ENCODE measurements around the gene CDH8.

CDH8 gene

DNA sequence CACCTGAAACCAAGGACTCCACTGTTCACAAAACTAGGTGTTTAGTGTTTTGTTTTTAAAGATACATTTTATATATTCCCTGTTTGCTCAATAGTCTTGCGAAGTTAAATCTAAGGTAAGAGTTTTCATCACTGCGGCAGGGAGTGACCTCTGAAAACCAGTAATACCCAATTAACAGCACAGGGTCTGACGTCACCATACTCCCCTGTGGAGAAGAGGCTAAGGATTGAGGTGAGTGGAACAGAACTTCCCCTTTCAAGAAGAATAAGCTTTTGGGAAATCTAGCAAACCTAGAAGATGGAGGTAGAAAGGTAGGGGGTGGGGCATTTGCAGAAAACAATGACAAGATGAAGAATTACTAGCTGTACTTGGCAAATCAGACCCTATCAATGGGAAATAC, 120.7 kb downstream of the CDH8 start:
- Histone ChIP-seq H3K36me3 (no peaks in the 10 kb centered on the region), H3K9me3 (no peaks in the 10 kb centered on the region), H3K4me3 (no peak overlapping the region), H3K4me1 (no peaks in the 10 kb centered on the region), H3K27me3 (no peaks in the 10 kb centered on the region), H3K27ac (no peak overlapping the region)
- TF ChIP-seq, protein P1, sequence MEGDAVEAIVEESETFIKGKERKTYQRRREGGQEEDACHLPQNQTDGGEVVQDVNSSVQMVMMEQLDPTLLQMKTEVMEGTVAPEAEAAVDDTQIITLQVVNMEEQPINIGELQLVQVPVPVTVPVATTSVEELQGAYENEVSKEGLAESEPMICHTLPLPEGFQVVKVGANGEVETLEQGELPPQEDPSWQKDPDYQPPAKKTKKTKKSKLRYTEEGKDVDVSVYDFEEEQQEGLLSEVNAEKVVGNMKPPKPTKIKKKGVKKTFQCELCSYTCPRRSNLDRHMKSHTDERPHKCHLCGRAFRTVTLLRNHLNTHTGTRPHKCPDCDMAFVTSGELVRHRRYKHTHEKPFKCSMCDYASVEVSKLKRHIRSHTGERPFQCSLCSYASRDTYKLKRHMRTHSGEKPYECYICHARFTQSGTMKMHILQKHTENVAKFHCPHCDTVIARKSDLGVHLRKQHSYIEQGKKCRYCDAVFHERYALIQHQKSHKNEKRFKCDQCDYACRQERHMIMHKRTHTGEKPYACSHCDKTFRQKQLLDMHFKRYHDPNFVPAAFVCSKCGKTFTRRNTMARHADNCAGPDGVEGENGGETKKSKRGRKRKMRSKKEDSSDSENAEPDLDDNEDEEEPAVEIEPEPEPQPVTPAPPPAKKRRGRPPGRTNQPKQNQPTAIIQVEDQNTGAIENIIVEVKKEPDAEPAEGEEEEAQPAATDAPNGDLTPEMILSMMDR (IDR thresholded peaks at IDR 0.05), result no peak
- intact Hi-C loops (cut with DNase I; ENCODE audit: low total_unique reads), result no loop called here
- DNase-seq, result no peak

DNA sequence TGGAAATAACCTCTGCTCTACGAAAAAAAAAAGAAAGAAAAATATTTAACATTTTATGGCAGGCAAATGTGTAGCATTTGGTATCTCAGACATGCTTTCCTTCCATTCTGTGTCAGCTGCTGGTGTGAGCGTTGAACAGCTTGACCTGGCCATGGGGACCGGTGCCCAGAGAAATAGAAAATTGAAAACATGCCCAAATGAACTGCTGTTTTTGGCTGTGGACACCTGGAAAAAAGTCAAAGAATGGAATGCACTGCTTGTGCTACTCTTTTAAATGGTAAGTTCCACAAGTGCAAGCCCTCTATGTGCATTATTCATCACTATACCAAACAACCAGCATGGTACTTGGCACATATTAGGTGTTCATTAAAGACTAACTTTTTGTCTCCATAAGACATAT, 127.2 kb downstream of the CDH8 start:
- Histone ChIP-seq H3K27me3 (no peaks in the 10 kb centered on the region), H3K27ac (no peak overlapping the region), H3K36me3 (no peaks in the 10 kb centered on the region), H3K9me3 (no peaks in the 10 kb centered on the region), H3K4me3 (no peak overlapping the region), H3K4me1 (peaks cover 0 to 22% (median 16%) of the 10 kb centered on the region in 4 donors)
- TF ChIP-seq, protein P1 (IDR thresholded peaks at IDR 0.05), result no peak
- DNase-seq, result peak in 1 of 2 donors; percentile 70
- intact Hi-C loops (cut with DNase I; ENCODE audit: low total_unique reads), result no loop called here

DNA sequence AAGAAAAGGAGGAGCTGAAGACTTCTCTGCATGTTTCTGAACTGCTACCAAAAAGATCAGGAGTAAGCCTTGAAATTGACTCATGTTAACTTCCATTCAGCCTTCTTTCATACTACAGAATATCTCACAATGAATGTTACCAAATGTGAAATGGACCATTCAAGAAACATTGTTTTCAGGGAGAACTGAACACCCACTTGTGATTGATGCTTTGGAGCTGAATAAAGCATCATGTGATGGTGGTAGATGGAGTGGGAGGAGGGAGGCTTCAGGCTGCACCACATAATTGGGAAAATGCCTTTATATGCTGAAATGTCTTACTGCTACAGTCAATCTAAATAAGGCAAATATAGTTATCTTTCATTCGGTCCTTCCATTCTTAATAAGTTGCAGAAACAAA, 127.8 kb downstream of the CDH8 start:
- Histone ChIP-seq H3K27me3 (no peaks in the 10 kb centered on the region), H3K4me3 (no peak overlapping the region), H3K36me3 (no peaks in the 10 kb centered on the region), H3K4me1 (peaks cover 0 to 22% (median 16%) of the 10 kb centered on the region in 4 donors), H3K27ac (no peak overlapping the region), H3K9me3 (no peaks in the 10 kb centered on the region)
- no peak for DNase-seq
- intact Hi-C loops (cut with DNase I; ENCODE audit: low total_unique reads), result no loop called here
- TF ChIP-seq, protein P1 (IDR thresholded peaks at IDR 0.05), result no peak

DNA sequence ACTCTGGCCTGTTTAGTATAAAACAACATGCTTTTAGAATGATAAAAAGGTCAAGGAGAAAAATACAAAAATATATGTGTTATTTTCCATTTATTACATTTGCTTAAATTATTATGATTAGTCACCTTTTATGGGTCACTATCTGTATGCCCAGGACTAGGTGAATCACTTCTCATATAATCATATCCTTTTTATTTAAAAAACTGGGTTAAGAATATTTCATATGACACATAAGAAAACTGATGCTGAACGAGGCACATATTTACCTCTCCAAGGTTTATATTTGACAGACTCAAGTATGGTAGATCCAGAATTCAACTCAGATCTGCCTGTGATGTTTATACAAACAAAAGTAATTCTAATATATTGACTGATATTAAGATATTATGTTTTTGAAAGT, 134.5 kb downstream of the CDH8 start:
- H3K36me3 ChIP-seq, result no peaks in the 10 kb centered on the region
- H3K27ac ChIP-seq, result no peak overlapping the region
- no peak for DNase-seq
- no peaks in the 10 kb centered on the region for H3K4me1 ChIP-seq
- no peaks in the 10 kb centered on the region for H3K27me3 ChIP-seq
- intact Hi-C loops (cut with DNase I; ENCODE audit: low total_unique reads), result no loop called here
- no peaks in the 10 kb centered on the region for H3K9me3 ChIP-seq
- no peak overlapping the region for H3K4me3 ChIP-seq
- TF ChIP-seq, protein P1 (IDR thresholded peaks at IDR 0.05), result no peak

DNA sequence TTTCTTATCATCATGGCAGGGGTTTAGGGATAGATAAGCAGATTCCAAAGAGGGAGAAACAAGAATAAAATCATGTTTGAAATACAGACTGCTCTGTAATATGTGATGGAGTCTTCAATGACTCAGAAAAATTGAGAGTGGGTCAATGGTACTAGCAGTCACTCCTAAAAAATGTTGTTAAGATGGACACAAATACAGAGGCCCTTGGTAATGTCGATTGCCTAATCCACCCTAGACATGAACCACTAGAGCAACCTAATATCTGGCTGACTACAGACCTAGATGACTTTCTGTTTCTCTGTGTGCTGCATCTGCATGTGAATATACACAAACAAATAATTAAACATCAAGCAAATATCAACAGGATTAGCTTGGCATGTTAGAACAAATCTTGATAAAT, 135.8 kb downstream of the CDH8 start:
- no peak for DNase-seq
- Histone ChIP-seq H3K4me3 (no peak overlapping the region), H3K9me3 (no peaks in the 10 kb centered on the region), H3K27ac (no peak overlapping the region), H3K4me1 (no peaks in the 10 kb centered on the region), H3K36me3 (no peaks in the 10 kb centered on the region), H3K27me3 (no peaks in the 10 kb centered on the region)
- intact Hi-C loops (cut with DNase I; ENCODE audit: low total_unique reads), result no loop called here
- TF ChIP-seq, protein P1 (IDR thresholded peaks at IDR 0.05), result no peak

DNA sequence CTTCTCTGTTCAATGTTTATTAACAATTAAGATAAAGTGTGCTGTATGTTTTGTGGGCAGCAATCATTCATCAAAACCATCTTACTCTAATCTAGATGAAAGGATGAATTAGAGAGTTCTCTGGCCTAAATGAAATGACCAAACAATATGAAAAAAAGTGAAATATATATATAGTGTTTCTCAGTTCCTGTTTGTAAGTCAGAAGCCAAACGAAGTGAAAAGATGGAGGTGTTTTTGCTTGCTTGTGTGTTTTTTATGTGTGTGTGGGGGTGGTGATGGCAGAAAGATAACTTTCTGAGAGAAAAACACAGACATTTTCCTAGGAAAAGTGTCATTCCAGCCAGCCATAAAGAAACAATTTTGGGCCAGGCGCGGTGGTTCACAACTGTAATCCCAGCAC, 138.6 kb downstream of the CDH8 start:
- TF ChIP-seq, protein P1 (IDR thresholded peaks at IDR 0.05), result no peak
- no peaks in the 10 kb centered on the region for H3K9me3 ChIP-seq
- no peak overlapping the region for H3K27ac ChIP-seq
- no peaks in the 10 kb centered on the region for H3K4me1 ChIP-seq
- H3K4me3 ChIP-seq, result no peak overlapping the region
- no peak for DNase-seq
- H3K36me3 ChIP-seq, result no peaks in the 10 kb centered on the region
- intact Hi-C loops (cut with DNase I; ENCODE audit: low total_unique reads), result no loop called here
- H3K27me3 ChIP-seq, result no peaks in the 10 kb centered on the region

Measured in tibial artery (tissue), 4 donors.